Lung (tissue), 12 donors: ENCODE results near the gene SMIM41. TPM values are rescaled to one million over a fixed set of nuclear protein-coding genes. Genes with fewer than 3 reads are reported as not detected.
A peak's percentile ranks its signal among the peaks of the same experiment; 100 is the strongest.

Experiments used
- ATAC-seq: fragments of 200-7000 bp; cut with Tn5 transposase; one replicate; pipeline ENCODE4 v1.9.1; 2020; ENCODE audit warnings: moderate number of reproducible peaks; ENCODE audit not compliant: insufficient read depth, low FRiP score
- DNase-seq, 3 donors: peaks; one replicate each; pipeline ENCODE4 v3.0.0-alpha.2; 2013 to 2017
- H3K27ac ChIP-seq, 2 donors: one replicate each; pipeline ENCODE4 v1.5.1; 2013; ENCODE audit warnings: mild to moderate bottlenecking in 2 of 2, moderate library complexity in 2 of 2, control low read depth in 1 of 2, inconsistent platforms in 1 of 2, low read depth in 1 of 2, low read length in 1 of 2
- H3K27me3 ChIP-seq, 3 donors: one replicate each; pipeline ENCODE4 v1.5.1; 2013; ENCODE audit warnings: low read length in 2 of 3; ENCODE audit not compliant: control insufficient read depth in 3 of 3, insufficient read depth in 3 of 3
- H3K36me3 ChIP-seq, 4 donors: one replicate each; pipeline ENCODE4 v1.5.1; 2013; ENCODE audit warnings: low read length in 4 of 4, mild to moderate bottlenecking in 1 of 4, moderate library complexity in 1 of 4; ENCODE audit not compliant: control insufficient read depth in 4 of 4, insufficient read depth in 4 of 4
- H3K4me1 ChIP-seq, 5 donors: one replicate each; pipeline ENCODE4 v1.5.1; 2013; ENCODE audit warnings: low read length in 5 of 5, mild to moderate bottlenecking in 2 of 5, moderate library complexity in 1 of 5; ENCODE audit not compliant: control insufficient read depth in 5 of 5, insufficient read depth in 5 of 5
- H3K4me3 ChIP-seq: one replicate; pipeline ENCODE4 v1.5.1; 2013; ENCODE audit warnings: mild to moderate bottlenecking, control low read depth, moderate library complexity
- H3K9ac ChIP-seq, 2 donors: one replicate each; pipeline ENCODE4 v1.5.1; 2013; ENCODE audit warnings: low read length in 2 of 2, control low read depth in 1 of 2; ENCODE audit not compliant: insufficient read depth in 1 of 2
- H3K9me3 ChIP-seq, 4 donors: one replicate each; pipeline ENCODE4 v1.5.1; 2013; ENCODE audit warnings: low read length in 3 of 4, mild to moderate bottlenecking in 1 of 4, moderate library complexity in 1 of 4; ENCODE audit not compliant: control insufficient read depth in 4 of 4, insufficient read depth in 3 of 4
- WGBS, 2 donors: extraction: QIAGEN DNeasy Blood & Tissue Kit; methylation state at CpG; one replicate each; pipeline ENCODE4 v1.1.7; 2013; 5-methylcytosine and 5-hydroxymethylcytosine counted together
- polyA plus RNA-seq, 2 donors: library from polyadenylated mRNA; stranded (reverse); fragments of 200-250 nt; gene quantifications; one replicate each; pipeline ENCODE4 v1.2.1, GENCODE V29; 2013
- total RNA-seq, 2 donors: library from RNA; depleted of rRNA in 1 of 2; stranded (reverse); fragments of >200 nt in 1 of 2; gene quantifications; one replicate each; pipeline ENCODE4 v1.2.1, GENCODE V29; 2014 to 2021
- TF ChIP-seq, protein P1 (sequence below): IDR thresholded peaks from 2 replicates; pipeline ENCODE4 v1.5.1; 2012; ENCODE audit warnings: mild to moderate bottlenecking; ENCODE audit errors: control extremely low read depth, extremely low read depth
- donor health status: control.
- donor health status: control.
- donor health status: Bipolar disorder and iron deficiency.
- donor health status: healthy.
- donor health status: DM: yes; HTN: yes; CAD: no.

Gene SMIM41
- total and polyA plus RNA-seq, 4 donors, result 1.9 to 7.6 (median 4.3) TPM

DNA sequence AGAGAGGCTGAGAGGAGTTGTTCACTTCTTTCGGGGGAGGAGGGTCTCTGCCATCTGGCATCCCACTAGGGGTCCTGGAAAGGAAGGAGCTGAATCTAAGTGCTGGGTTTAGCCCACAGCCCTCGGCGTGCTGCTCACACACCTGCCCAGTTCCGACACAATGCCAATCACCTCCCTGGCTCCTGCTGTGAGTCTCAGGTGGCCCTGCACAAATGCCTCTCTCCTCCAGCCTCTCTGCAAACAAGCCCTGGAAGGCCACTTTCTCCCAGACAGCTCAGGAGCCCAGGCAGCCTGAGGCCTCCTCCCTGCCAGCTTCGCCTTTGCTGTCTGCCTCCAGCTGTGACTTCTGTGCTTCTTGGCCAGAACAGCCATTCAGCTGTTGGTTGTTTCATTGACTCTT is 51.2 kb downstream of the SMIM41 start:
- H3K4me1 ChIP-seq, result peaks cover 0 to 8% (median 0%) of the 10 kb centered on the region in 5 donors
- no peak for ATAC-seq
- no peak overlapping the region for H3K27ac ChIP-seq
- WGBS, 2 donors, result 83 to 95% methylated on average over 5 of the region's 5 CpGs
- H3K27me3 ChIP-seq, result no peaks in the 10 kb centered on the region
- H3K9me3 ChIP-seq, result no peaks in the 10 kb centered on the region
- H3K9ac ChIP-seq, result no peak overlapping the region
- TF ChIP-seq, protein P1, sequence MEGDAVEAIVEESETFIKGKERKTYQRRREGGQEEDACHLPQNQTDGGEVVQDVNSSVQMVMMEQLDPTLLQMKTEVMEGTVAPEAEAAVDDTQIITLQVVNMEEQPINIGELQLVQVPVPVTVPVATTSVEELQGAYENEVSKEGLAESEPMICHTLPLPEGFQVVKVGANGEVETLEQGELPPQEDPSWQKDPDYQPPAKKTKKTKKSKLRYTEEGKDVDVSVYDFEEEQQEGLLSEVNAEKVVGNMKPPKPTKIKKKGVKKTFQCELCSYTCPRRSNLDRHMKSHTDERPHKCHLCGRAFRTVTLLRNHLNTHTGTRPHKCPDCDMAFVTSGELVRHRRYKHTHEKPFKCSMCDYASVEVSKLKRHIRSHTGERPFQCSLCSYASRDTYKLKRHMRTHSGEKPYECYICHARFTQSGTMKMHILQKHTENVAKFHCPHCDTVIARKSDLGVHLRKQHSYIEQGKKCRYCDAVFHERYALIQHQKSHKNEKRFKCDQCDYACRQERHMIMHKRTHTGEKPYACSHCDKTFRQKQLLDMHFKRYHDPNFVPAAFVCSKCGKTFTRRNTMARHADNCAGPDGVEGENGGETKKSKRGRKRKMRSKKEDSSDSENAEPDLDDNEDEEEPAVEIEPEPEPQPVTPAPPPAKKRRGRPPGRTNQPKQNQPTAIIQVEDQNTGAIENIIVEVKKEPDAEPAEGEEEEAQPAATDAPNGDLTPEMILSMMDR, result no peak
- H3K4me3 ChIP-seq, result no peak overlapping the region
- no peaks in the 10 kb centered on the region for H3K36me3 ChIP-seq
- peak in 2 of 3 donors; percentile 43 to 58 for DNase-seq

DNA sequence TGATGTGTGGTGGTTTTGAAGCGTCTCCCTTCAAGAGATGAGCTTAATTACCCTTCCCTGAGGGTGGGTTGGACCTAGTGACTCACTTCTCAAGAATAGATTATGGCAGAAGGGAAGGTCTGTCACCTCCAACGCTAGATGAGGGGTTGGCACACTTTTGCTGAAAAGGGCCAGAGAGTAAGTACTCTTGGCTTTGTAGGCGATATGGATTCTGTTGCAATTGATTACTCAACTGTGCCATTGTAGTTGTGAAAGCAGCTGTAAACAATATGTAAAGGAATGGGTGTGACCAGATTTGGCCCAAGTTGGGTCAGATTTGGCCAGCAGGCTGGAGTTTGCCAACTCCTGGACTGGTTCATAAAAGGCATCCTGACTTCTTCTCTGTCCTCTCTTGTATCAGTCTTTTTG is 53.3 kb downstream of the SMIM41 start:
- H3K27ac ChIP-seq, result no peak overlapping the region
- no peaks in the 10 kb centered on the region for H3K27me3 ChIP-seq
- ATAC-seq (no peak), DNase-seq (no peak)
- H3K9me3 ChIP-seq, result no peaks in the 10 kb centered on the region
- no peak overlapping the region for H3K9ac ChIP-seq
- peaks cover 0 to 3% (median 0%) of the 10 kb centered on the region in 5 donors for H3K4me1 ChIP-seq
- no peak overlapping the region for H3K4me3 ChIP-seq
- TF ChIP-seq, protein P1, result no peak
- no peaks in the 10 kb centered on the region for H3K36me3 ChIP-seq
- WGBS, 2 donors, result 48 to 55% methylated on average over 3 of the region's 3 CpGs

DNA sequence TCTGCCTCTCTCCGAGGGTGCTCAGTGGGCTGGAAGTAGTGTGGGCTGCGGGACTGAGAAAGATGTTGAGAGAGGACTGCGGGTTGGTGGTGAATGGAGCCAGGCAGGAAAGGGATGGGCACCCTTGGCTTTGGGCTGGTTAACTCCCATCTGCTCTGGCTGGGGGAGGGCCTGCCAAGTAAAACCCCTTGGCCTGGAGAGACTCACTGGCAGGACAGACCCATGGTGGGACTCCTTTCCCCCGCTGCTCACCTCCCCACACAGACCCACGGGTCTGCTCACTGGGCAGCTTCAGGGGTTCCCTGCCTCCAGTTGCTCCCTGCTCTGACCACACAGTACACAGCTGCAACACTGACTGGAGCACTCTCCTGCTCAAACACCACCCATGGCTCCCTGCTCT is 58.2 kb downstream of the SMIM41 start:
- no peak for DNase-seq
- 76 to 91% methylated on average over 5 of the region's 5 CpGs for WGBS, 2 donors

More for the DNA sequence above, 58.2 kb downstream of the SMIM41 start:
- TF ChIP-seq, protein P1, result no peak
- Histone ChIP-seq H3K27ac (no peak overlapping the region), H3K4me1 (peaks cover 0 to 5% (median 0%) of the 10 kb centered on the region in 5 donors), H3K4me3 (no peak overlapping the region), H3K36me3 (no peaks in the 10 kb centered on the region), H3K27me3 (no peaks in the 10 kb centered on the region), H3K9me3 (no peaks in the 10 kb centered on the region), H3K9ac (no peak overlapping the region)
- ATAC-seq, result no peak
